Activated CD8-positive, alpha-beta memory T cell treated with anti-CD3 and anti-CD28 coated beads, Interleukin-2, amount 10 ng/mL, durations not matched to agents 7 days and 5 days (primary cell): ENCODE data around the gene SYK. TPM values are rescaled to one million over a fixed set of nuclear protein-coding genes. Genes with fewer than 3 reads are reported as not detected.
"Not testable (repeated sequence)": the region's sequence is repeated elsewhere in the genome, so short reads cannot be mapped to it uniquely, and the experiment has no call there.

ENCODE experiments used
- ATAC-seq: fragments of 150-1000 bp; cut with Tn5 transposase; one replicate; pipeline ENCODE4 v1.10.0; 2021; ENCODE audit warnings: moderate library complexity
- CTCF ChIA-PET: fragments of 350-600 bp; sonication (Branson Sonifier 250); formaldehyde crosslinking; loops from one replicate; lab custom pipeline; 2021; ENCODE audit warnings: antibody characterized with exemption; lab: Charles Lee
- DNase-seq: peaks from one replicate; pipeline ENCODE4 v3.0.0-alpha.2; 2020
- H3K27ac Mint-ChIP-seq: one replicate; pipeline ENCODE4 v1.8.0; 2021; ENCODE audit warnings: mild to moderate bottlenecking, mixed read lengths
- H3K27me3 Mint-ChIP-seq: one replicate; pipeline ENCODE4 v1.8.0; 2021; ENCODE audit warnings: mixed read lengths
- H3K36me3 Mint-ChIP-seq: one replicate; pipeline ENCODE4 v1.8.0; 2021; ENCODE audit warnings: mild to moderate bottlenecking, mixed read lengths
- H3K4me1 Mint-ChIP-seq: one replicate; pipeline ENCODE4 v1.8.0; 2021; ENCODE audit warnings: mixed read lengths
- H3K4me3 Mint-ChIP-seq: one replicate; pipeline ENCODE4 v1.8.0; 2021; ENCODE audit warnings: mild to moderate bottlenecking, moderate library complexity, mixed read lengths
- H3K9me3 Mint-ChIP-seq: one replicate; pipeline ENCODE4 v1.8.0; 2022; ENCODE audit warnings: low read depth, mixed read lengths
- total RNA-seq, 2 experiments: library from RNA; stranded (reverse); gene quantifications; one replicate each; pipeline ENCODE4 v1.2.3, GENCODE V29; 2021

SYK gene
- total RNA-seq, 2 experiments from 2014 or later, result 0.26 to 0.28 TPM

GRCh38 chr9:90820406-90820805, 18.8 kb downstream of the SYK start:
- ATAC-seq, H3K4me3 Mint-ChIP-seq, H3K9me3 Mint-ChIP-seq, H3K36me3 Mint-ChIP-seq, H3K4me1 Mint-ChIP-seq, H3K27ac Mint-ChIP-seq, CTCF ChIA-PET, DNase-seq: not testable (repeated sequence)
- peaks cover 32% of the 10 kb centered on the region for H3K27me3 Mint-ChIP-seq

GRCh38 chr9:90821236-90821635, 19.6 kb downstream of the SYK start:
- peaks cover 38% of the 10 kb centered on the region for H3K27me3 Mint-ChIP-seq
- H3K36me3 Mint-ChIP-seq, H3K27ac Mint-ChIP-seq, CTCF ChIA-PET, DNase-seq, ATAC-seq, H3K9me3 Mint-ChIP-seq, H3K4me1 Mint-ChIP-seq, H3K4me3 Mint-ChIP-seq: not testable (repeated sequence)

- Mint-ChIP-seq H3K4me3 (no peak overlapping the region), H3K36me3 (no peaks in the 10 kb centered on the region), H3K27me3 (peaks cover 41% of the 10 kb centered on the region), H3K27ac (no peak overlapping the region), H3K9me3 (peaks cover 3% of the 10 kb centered on the region), H3K4me1 (no peaks in the 10 kb centered on the region)
- ATAC-seq (no peak), DNase-seq (no peak)
- CTCF ChIA-PET, result no interaction called here
Measured at GRCh38 chr9:90821697-90822096, 20.1 kb downstream of the SYK start.

DNA sequence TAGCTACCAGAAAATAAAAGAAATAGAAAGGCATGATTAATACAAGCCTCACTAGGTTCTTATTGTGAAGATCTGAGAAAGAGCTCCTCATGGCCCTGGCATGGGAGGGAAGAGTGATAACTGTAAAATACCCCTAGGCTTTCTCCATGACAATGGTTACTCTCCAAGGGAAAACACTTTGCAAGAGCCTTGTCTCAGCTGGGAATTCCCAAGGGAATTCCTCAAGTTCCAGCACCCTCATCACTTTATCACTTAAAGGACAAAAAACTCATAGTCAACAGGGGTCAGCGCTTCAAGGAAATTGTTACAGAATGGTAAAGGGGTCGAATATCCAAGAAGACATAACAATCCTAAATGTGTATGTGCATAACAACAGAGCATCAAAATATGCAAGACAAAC, 21.2 kb downstream of the SYK start:
- Mint-ChIP-seq H3K4me1 (no peaks in the 10 kb centered on the region), H3K27me3 (peaks cover 47% of the 10 kb centered on the region), H3K36me3 (no peaks in the 10 kb centered on the region), H3K9me3 (no peaks in the 10 kb centered on the region), H3K27ac (no peak overlapping the region), H3K4me3 (no peak overlapping the region)
- DNase-seq (no peak), ATAC-seq (no peak)
- CTCF ChIA-PET, result no interaction called here

- no peak for DNase-seq
- H3K27ac Mint-ChIP-seq, result no peak overlapping the region
- H3K27me3 Mint-ChIP-seq, result peaks cover 48% of the 10 kb centered on the region
- no peak overlapping the region for H3K4me3 Mint-ChIP-seq
- no peaks in the 10 kb centered on the region for H3K36me3 Mint-ChIP-seq
- no peaks in the 10 kb centered on the region for H3K4me1 Mint-ChIP-seq
- H3K9me3 Mint-ChIP-seq, result no peaks in the 10 kb centered on the region
- no peak for ATAC-seq
- CTCF ChIA-PET, result no interaction called here
Measured at GRCh38 chr9:90825586-90825985, 24.0 kb downstream of the SYK start.

DNA sequence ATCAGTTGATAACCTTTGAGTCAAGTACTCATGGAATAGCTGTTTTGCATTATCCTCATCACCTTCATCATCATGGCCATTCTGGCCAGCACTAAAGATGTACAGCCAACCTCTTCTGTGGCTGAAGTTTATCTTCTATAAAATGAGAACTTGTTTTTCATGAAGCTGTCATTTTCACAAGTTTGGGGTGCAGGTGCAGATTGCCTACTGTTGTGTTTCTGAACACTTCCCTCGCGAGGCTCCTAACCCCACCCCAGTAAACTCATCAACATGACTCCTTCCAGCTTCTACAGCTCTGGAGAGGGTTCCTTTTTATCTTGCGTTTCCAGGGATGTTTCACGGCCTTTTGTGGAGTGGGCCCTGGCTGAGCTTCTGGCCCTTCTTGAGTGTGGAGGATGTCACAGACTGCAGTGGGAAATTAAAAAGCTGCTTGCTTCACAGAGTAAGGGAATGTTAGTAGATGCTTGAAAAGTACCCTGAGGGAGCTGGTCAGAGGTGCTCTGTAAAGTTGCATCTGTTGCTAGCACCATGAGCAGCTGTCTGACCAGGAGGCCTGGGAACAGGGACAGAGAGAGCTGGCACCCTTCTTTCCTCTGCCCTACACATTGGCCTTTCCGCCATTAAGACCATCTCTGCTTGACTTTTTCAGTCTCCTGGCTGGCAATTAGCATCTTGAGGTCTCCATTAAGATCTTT, 24.9 kb downstream of the SYK start:
- H3K36me3 Mint-ChIP-seq, result no peaks in the 10 kb centered on the region
- CTCF ChIA-PET, result no interaction called here
- no peaks in the 10 kb centered on the region for H3K4me1 Mint-ChIP-seq
- H3K27ac Mint-ChIP-seq, result no peak overlapping the region
- no peak overlapping the region for H3K4me3 Mint-ChIP-seq
- no peak for ATAC-seq
- no peak for DNase-seq
- no peaks in the 10 kb centered on the region for H3K9me3 Mint-ChIP-seq
- H3K27me3 Mint-ChIP-seq, result peaks cover 49% of the 10 kb centered on the region

DNA sequence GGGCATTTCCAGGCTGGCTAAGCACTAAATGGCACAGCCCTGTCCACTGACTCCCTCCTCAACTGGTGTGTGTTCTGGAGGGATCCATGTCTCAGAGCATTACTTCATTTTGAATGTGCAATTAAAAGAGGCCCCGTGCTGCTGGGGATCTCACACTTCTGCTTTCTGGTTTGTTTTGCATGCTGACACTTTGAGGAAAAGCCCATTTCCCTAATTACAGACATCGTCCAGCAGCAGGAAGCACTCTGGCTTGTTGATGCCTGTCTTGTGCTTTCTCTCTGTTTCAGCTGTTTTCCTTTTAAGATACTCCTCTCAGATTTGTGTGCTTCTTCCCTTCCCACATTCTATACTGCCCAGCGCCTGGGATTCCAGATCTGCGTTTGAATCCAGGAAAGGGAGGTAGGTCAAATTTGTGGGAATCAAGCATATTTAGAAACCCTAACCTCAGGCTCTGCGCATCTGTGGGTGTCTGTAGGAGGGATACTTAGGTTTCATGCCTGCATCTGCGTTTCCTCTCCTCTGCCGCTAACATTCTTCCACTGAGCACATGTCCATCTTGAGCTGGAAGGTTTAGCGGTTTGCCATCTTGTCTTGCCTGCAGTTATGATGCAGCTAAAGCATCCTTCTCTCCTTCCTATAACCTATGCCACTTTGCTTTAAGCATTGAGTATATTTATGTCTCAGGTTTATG, 25.7 kb downstream of the SYK start:
- CTCF ChIA-PET, result no interaction called here
- ATAC-seq, result no peak
- peaks cover 53% of the 10 kb centered on the region for H3K27me3 Mint-ChIP-seq
- no peak overlapping the region for H3K27ac Mint-ChIP-seq
- no peaks in the 10 kb centered on the region for H3K9me3 Mint-ChIP-seq
- no peak for DNase-seq
- no peaks in the 10 kb centered on the region for H3K36me3 Mint-ChIP-seq
- H3K4me1 Mint-ChIP-seq, result no peaks in the 10 kb centered on the region
- no peak overlapping the region for H3K4me3 Mint-ChIP-seq

DNA sequence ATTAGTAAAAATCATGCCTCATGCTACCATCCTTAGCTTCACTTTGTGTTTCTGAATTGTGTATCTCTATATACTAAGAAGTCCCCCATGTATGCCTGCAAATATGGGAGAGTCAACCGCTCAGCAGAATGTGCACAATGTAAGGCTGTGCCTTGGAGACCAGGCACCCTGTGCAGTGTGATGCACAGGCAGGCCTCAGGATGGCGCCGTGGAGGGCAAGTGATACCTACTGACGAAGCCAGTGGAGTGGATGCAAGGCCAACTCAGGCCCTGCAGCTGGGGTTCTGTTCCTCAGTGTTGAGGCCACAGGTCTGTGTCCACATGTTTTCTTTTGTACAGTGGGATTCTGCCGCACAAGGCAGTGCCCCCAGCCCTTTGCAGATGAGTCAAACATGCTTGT, 28.4 kb downstream of the SYK start:
- Mint-ChIP-seq H3K9me3 (no peaks in the 10 kb centered on the region), H3K4me1 (no peaks in the 10 kb centered on the region), H3K4me3 (no peak overlapping the region), H3K36me3 (no peaks in the 10 kb centered on the region), H3K27ac (no peak overlapping the region), H3K27me3 (peaks cover 43% of the 10 kb centered on the region)
- CTCF ChIA-PET, result no interaction called here
- DNase-seq, result no peak
- no peak for ATAC-seq

GRCh38 chr9:90830977-90831376, 29.4 kb downstream of the SYK start:
- Mint-ChIP-seq H3K4me1 (no peaks in the 10 kb centered on the region), H3K27me3 (peaks cover 35% of the 10 kb centered on the region)

GRCh38 chr9:90832261-90832660, 30.6 kb downstream of the SYK start:
- no peak for ATAC-seq
- DNase-seq, result peak; percentile 7
- no peaks in the 10 kb centered on the region for H3K36me3 Mint-ChIP-seq
- no peak overlapping the region for H3K4me3 Mint-ChIP-seq
- CTCF ChIA-PET, result interaction anchor here (1.0 kb wide), 1 partner anchor 27 kb away, joined by 3 read pairs; no protein-coding TSS in a partner anchor
- H3K9me3 Mint-ChIP-seq, result no peaks in the 10 kb centered on the region
- no peaks in the 10 kb centered on the region for H3K4me1 Mint-ChIP-seq
- H3K27ac Mint-ChIP-seq, result no peak overlapping the region
- H3K27me3 Mint-ChIP-seq, result peaks cover 23% of the 10 kb centered on the region

More at GRCh38 chr9:90830977-90831376, 29.4 kb downstream of the SYK start:
- H3K4me3 Mint-ChIP-seq, result no peak overlapping the region
- CTCF ChIA-PET, result interaction anchor here (0.6 kb wide), 1 partner anchor 81 kb away, joined by 3 read pairs; no protein-coding TSS in a partner anchor
- no peaks in the 10 kb centered on the region for H3K9me3 Mint-ChIP-seq
- no peak overlapping the region for H3K27ac Mint-ChIP-seq
- DNase-seq, result peak; percentile 12
- H3K36me3 Mint-ChIP-seq, result no peaks in the 10 kb centered on the region
- ATAC-seq, result no peak

DNA sequence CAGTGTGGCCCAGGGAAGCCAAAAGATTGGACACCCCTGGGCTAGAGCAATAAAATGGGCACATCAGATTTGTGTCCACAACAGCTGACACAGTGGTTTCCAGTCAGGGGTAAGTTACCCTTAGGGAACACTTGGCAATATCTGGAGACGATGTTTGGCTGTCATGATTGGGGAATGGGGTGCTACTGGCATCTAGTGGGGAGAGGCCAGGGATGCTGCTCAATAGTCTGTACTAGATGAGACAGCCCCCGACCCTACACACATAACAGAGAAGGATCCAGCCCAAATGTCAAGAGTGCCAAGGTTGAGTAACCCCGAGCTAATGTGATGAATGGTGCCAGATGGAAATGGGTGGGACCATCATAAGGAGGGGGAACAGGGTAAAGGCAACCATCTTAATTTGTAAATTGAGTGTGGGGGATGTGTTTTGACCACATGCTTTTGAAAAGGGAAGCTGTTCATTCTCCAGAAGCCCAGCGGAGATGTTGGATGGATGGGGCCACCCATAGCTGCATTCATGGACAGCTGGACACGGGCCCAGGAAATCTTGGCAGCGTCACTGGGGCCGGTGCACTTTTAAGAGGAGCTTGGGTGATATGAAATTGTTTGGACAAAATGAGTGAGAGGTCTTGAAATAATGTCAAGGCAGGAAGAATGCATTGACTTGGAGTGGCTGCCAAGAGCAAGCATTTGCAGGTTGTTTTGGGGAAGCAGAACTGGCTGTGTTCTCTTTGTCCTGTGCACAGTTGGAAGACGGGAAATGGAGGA, 33.4 kb downstream of the SYK start:
- peak; percentile 19 for DNase-seq
- CTCF ChIA-PET, result no interaction called here
- H3K4me1 Mint-ChIP-seq, result no peaks in the 10 kb centered on the region

GRCh38 chr9:90836411-90837080, 34.9 kb downstream of the SYK start:
- DNase-seq, result peak; percentile 28
- no peak for ATAC-seq
- no peaks in the 10 kb centered on the region for H3K36me3 Mint-ChIP-seq
- CTCF ChIA-PET, result no interaction called here
- H3K4me1 Mint-ChIP-seq, result no peaks in the 10 kb centered on the region
- H3K27me3 Mint-ChIP-seq, result peaks cover 8% of the 10 kb centered on the region
- H3K27ac Mint-ChIP-seq, result no peak overlapping the region
- H3K4me3 Mint-ChIP-seq, result no peak overlapping the region
- no peaks in the 10 kb centered on the region for H3K9me3 Mint-ChIP-seq

More for the DNA sequence above, 33.4 kb downstream of the SYK start:
- no peaks in the 10 kb centered on the region for H3K9me3 Mint-ChIP-seq
- peaks cover 15% of the 10 kb centered on the region for H3K27me3 Mint-ChIP-seq
- ATAC-seq, result no peak
- H3K4me3 Mint-ChIP-seq, result no peak overlapping the region
- H3K36me3 Mint-ChIP-seq, result no peaks in the 10 kb centered on the region
- no peak overlapping the region for H3K27ac Mint-ChIP-seq

DNA sequence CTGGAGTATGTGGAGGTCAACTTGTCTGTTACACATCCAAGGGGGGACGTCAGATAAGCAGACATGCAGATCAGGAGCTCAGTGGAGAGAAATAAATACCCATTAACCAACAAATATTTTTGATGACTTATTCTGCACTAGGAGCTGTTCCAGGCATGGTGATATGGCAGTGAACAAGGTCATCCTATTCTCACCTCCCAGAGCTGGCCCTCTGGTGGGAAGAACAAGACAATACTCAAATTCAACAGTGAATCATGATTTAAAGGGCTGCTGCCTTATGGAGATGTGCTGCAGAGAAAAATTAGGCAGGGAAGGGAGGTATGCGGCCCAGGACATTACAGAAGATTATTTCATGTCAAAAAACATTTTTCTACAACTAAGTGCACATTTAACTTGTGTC, 36.5 kb downstream of the SYK start:
- DNase-seq (peak; percentile 18), ATAC-seq (no peak)
- Mint-ChIP-seq H3K36me3 (no peaks in the 10 kb centered on the region), H3K4me1 (no peaks in the 10 kb centered on the region), H3K9me3 (no peaks in the 10 kb centered on the region), H3K27ac (no peak overlapping the region), H3K27me3 (peaks cover 5% of the 10 kb centered on the region), H3K4me3 (no peak overlapping the region)
- CTCF ChIA-PET, result no interaction called here
